HFFc6 (cell line): Measurements from ENCODE around the gene SNAPC4. TPM values are rescaled to one million over a fixed set of nuclear protein-coding genes. Genes with fewer than 3 reads are reported as not detected.

Source experiments
- DNase-seq: peaks from one replicate; pipeline ENCODE4 v3.0.0-alpha.2; 2018
- H3K27ac Mint-ChIP-seq: 2 replicates; pipeline ENCODE4 v1.8.0; 2020; ENCODE audit warnings: mild to moderate bottlenecking, mixed read lengths
- H3K27me3 Mint-ChIP-seq: 2 replicates; pipeline ENCODE4 v1.8.0; 2021; ENCODE audit warnings: mild to moderate bottlenecking, moderate library complexity, mixed read lengths; ENCODE audit not compliant: insufficient read depth
- H3K36me3 Mint-ChIP-seq: 2 replicates; pipeline ENCODE4 v1.8.0; 2021; ENCODE audit warnings: low read depth, mixed read lengths
- H3K4me1 Mint-ChIP-seq: 2 replicates; pipeline ENCODE4 v1.8.0; 2020; ENCODE audit warnings: low read depth, mixed read lengths
- H3K4me3 Mint-ChIP-seq: 2 replicates; pipeline ENCODE4 v1.8.0; 2020; ENCODE audit warnings: mild to moderate bottlenecking, moderate library complexity, mixed read lengths
- H3K9me3 Mint-ChIP-seq: 2 replicates; pipeline ENCODE4 v1.8.0; 2020; ENCODE audit warnings: mild to moderate bottlenecking, mixed read lengths
- CTCF ChIP-seq: fragments of 200-600 bp; sonication (generic); IDR thresholded peaks from 2 replicates; pipeline ENCODE4 v1.5.0; 2021; ENCODE audit warnings: antibody characterized with exemption, mild to moderate bottlenecking
- total RNA-seq, 6 experiments: library from RNA; stranded (reverse); fragmentation: NEBNext Ultra II Directional; extraction: Animal tissue kit (Norgen Biotek cat#: 25700); gene quantifications; 2 replicates in 1 of 6; 3 replicates in 5 of 6; pipeline ENCODE4 v1.2.3, GENCODE V29; 2021

Gene SNAPC4
- total RNA-seq, 6 experiments from 2014 or later = 6.2 to 9.4 (median 6.5) TPM

GRCh38 chr9:136421791-136422190, 21.8 kb upstream of the SNAPC4 start:
- peaks cover 7% of the 10 kb centered on the region for H3K27me3 Mint-ChIP-seq
- no peaks in the 10 kb centered on the region for H3K4me1 Mint-ChIP-seq
- DNase-seq = no peak
- no peak overlapping the region for H3K4me3 Mint-ChIP-seq
- H3K9me3 Mint-ChIP-seq = no peaks in the 10 kb centered on the region
- no peak overlapping the region for H3K27ac Mint-ChIP-seq
- H3K36me3 Mint-ChIP-seq = peaks cover 19% of the 10 kb centered on the region
- TF ChIP-seq CTCF = no peak

- no peak for TF ChIP-seq CTCF
- Mint-ChIP-seq H3K9me3 (no peaks in the 10 kb centered on the region), H3K4me3 (no peak overlapping the region), H3K27ac (no peak overlapping the region), H3K36me3 (peaks cover 30% of the 10 kb centered on the region), H3K4me1 (no peaks in the 10 kb centered on the region), H3K27me3 (peaks cover 5% of the 10 kb centered on the region)
- DNase-seq = no peak
Observed at GRCh38 chr9:136419092-136419420, 19.1 kb upstream of the SNAPC4 start.

- peaks cover 35% of the 10 kb centered on the region for H3K36me3 Mint-ChIP-seq
- no peak overlapping the region for H3K4me3 Mint-ChIP-seq
- no peaks in the 10 kb centered on the region for H3K9me3 Mint-ChIP-seq
- no peak overlapping the region for H3K27ac Mint-ChIP-seq
- DNase-seq = no peak
- H3K4me1 Mint-ChIP-seq = no peaks in the 10 kb centered on the region
- TF ChIP-seq CTCF = no peak
- peaks cover 5% of the 10 kb centered on the region for H3K27me3 Mint-ChIP-seq
Observed at GRCh38 chr9:136418182-136419091, 18.5 kb upstream of the SNAPC4 start.

- Mint-ChIP-seq H3K27ac (no peak overlapping the region), H3K4me3 (no peak overlapping the region), H3K27me3 (peaks cover 5% of the 10 kb centered on the region), H3K4me1 (peaks cover 6% of the 10 kb centered on the region), H3K36me3 (peaks cover 40% of the 10 kb centered on the region), H3K9me3 (no peaks in the 10 kb centered on the region)
- no peak for DNase-seq
- no peak for TF ChIP-seq CTCF
Observed at GRCh38 chr9:136416914-136417313, 16.9 kb upstream of the SNAPC4 start.

- no peak overlapping the region for H3K27ac Mint-ChIP-seq
- peaks cover 5% of the 10 kb centered on the region for H3K27me3 Mint-ChIP-seq
- no peaks in the 10 kb centered on the region for H3K9me3 Mint-ChIP-seq
- DNase-seq = no peak
- peaks cover 11% of the 10 kb centered on the region for H3K4me1 Mint-ChIP-seq
- no peak overlapping the region for H3K4me3 Mint-ChIP-seq
- TF ChIP-seq CTCF = no peak
- H3K36me3 Mint-ChIP-seq = peaks cover 41% of the 10 kb centered on the region
Observed at GRCh38 chr9:136416427-136416826, 16.5 kb upstream of the SNAPC4 start.
